HG03342 (cell line): ENCODE measurements around the gene TSPAN31.

Source experiments
- ATAC-seq: cut with Tn5 transposase; IDR thresholded peaks from one replicate; pipeline ENCODE4 v1.9.1; 2021; ENCODE audit warnings: mild to moderate bottlenecking, moderate library complexity; ENCODE audit not compliant: unreplicated experiment

Gene TSPAN31

DNA sequence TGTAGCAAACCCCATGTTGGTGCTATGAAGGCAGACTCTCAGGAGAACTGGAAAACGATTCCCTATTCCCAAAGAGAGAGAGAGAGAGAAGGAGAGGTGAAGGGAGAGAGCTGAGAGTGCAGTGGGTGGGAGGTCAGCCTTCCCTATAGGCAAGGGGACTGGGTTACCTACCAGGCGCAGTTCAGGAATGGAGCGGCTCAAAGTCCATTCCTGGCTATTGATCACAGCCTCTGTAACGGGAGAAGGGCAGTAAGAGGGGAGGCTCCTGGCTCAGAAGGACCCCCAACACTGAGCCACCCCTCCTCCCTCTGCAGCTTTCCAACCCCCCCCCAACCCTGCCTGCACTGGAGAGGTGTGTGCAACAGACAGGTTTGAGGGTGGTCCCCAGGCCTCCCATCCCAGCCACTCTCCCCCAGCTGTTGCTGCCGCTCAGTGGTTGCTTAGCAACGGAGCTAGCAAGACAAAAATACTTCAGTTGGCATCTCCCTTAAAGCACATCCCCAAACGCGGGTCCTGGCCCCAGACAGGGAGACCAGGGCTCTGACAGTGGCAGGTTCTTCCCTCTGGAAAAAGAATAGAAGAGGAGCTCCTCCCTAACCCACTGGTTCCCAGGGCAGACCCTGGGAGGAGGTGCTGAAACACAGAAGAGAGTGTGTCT, 9.5 kb upstream of the TSPAN31 start:
- no peak for ATAC-seq

DNA sequence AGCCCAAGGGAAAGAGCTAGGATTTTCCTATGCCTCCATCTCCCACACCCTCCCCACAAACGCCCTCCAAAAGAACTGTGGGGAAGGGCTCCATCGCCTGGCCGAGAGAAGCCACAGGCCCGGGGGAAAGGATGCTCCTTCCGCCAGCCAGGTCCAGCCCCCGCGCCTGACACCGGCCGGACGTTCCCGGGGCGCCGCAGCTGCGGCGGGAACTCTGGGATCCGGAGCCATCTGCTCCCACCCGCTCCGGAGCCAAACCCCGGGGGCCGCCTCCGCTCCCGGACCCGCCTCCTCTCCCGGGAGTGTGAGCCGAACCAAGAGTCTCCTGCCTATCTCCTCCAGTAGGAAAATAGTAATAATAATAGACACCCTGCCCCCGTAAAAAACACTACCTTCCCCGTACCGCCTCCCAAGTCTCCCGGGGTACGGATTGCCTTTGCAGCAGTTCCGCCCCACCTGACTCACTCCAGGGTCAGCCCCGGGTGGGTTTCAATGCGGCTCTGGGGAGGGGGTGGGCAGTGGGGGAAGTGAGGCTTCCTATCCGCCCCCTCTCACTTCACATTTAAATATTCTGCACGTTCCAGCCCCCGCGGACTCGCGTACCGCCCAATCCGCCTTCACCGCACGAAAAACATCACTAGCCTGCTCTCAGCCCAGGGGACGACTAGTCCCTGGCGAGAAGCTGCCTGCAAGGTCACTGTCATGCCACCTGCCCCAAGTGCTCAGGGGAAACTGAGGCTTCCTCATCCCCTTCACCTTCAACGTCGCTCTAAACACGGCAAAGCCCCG, 8.7 kb upstream of the TSPAN31 start:
- no peak for ATAC-seq

DNA sequence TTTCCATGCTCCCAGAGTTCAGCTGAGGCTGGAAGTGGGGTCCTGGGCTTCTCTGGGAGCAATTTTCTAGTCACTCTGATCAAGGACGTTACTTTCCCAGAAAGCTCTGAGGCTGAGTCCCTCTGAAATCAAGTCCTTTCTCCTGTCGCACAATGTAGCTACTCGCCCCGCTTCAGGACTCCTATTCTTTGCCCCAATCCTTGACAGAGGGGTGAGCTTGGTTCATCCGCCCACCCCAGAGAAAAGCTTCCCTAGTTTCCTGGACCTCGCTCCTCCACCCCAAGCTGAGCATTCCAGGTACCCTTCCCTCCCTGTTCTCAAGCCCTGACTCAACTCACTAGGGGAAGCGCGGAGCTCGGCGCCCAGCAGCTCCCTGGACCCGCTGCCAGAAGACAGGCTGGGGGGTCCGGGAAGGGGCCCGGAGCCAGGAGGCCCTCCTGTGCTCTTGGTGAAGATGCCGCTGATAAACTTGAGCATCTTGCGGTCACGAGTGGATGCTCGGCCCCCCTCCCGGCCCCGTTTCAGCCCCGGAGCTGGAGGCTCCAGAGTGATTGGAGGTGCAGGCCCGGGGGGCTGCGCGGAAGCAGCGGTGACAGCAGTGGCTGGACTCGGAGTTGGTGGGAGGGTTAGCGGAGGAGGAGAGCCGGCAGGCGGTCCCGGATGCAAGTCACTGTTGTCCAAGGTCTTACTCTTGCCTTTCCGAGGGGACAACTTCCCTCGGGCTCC, 7.9 kb upstream of the TSPAN31 start:
- ATAC-seq: no peak

DNA sequence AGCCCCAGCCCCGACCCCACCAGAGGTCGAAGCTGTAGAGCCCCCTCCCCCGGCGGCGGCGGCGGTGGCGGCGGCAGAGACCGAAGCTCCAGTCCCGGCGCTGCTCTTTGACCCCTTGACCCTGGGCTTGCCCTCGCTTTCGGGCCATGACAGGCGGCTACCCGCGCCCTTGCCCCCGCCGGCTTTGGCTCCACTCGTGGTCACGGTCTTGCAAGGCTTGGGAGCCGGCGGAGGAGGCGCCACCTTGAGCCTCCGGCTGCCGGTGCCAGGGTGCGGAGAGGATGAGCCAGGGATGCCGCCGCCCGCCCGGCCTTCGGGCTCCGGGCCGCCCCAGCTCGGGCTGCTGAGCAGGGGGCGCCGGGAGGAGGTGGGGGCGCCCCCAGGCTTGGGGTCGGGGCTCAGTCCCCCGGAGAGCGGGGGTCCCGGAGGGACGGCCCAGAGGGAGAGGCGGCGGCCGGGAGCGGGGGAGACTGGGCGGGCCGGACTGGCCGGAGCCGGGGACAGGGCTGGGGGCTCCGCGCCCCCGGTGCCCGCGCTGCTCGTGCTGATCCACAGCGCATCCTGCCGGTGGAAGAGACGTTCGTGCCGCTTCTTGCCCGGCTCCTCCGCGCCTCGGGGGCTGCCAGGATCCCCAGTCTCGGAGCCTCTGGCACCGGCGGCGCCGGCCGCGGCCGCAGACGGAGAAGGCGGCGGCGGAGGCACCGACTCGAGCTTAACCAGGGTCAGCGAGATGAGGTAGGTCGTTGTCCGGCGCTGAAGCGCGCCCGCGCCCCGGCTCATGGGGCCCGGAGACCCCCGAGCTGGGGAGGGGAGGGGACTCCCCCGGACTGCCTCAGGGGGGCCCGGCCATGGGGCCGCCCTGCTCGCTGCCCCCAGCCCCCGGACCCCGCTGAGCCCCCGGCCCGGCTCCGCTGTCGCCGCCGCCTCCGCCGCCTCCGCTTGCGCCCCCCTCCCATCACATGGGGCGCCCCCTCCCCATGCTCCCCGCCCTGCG, 7.1 kb upstream of the TSPAN31 start:
- ATAC-seq: no peak

DNA sequence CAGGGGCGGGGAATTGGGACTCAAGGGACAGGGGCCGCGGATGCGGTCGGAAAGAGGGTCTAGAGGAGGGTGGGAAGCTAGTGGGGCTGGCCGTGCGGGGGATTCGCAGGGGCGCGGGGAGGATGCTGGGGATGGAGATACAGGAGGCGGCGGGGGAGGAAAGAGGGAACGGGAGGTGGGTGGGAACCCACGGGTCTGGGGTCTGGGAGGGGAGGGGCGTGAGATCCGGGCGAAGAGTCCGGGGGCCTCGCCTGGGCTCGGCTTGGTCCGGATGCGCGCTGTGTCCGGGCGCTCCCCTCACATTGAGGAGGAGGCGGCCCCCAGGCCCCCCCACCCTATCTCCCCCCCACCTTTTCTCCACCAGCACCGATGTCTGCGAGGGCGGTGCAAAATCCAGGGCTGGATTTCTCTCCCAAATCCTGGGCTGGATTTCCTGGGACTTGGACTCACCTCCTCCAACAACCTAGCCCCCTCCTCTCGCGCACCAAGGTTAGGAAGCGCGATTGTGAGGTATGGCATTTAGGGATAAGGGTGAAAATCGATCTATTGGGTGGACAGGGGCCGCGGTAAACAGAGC, 6.1 kb upstream of the TSPAN31 start, which contains the start of gene AGAP2:
Gene AGAP2, minus strand, starts transcription at position 82 of the 577 bp plus-strand sequence. CDS start 496 bp downstream, outside the sequence.
- no peak for ATAC-seq

DNA sequence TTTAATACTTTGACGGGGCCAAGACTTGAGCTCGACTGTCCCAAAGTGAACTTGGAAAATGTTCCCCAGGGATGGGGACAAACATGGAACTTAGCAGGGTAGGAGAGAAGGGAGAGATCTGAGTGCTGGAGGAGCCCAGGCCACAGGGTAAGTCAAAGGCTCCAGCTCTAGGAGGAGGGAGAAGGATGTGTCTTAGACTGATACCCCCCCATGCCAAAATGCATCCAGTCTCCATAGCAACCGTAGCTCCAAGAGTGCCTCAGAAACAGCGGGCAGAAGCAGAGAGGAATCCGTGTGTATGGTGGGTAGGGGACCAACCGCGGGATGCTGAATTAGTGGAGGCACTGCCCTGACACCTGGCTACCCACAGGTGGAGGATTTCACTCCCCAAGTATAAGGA, 5.5 kb upstream of the TSPAN31 start:
- ATAC-seq: no peak

DNA sequence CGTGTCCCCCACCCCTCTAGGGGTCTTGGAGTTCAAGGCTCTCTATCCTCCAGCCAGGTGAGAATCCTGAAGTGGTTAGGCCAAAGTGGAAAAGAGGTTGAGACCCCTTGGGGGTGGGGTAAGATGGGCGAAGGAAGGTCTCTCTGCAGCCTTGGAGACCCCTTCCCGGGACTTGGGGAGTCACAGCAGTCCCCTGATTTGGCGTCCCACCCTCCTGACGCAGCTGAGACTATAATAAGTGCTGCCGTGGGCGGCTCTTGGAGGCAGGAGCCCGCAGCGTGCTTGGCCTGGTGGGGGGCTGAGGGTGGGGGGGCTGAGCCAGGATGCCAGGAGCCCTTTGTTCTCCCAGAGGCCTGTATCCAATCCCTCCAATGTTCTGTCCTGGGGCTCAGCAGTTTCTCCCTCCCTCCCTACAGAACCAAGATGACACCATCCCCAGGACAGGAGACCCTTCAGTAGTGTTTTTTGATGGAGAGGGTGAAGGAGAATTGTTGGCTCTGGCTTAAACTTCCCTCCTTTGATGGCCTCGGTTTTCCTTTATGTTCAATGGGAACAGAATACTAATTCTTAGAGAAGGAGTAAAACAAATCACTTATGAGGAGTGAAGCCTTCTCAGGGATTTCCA, 4.8 kb upstream of the TSPAN31 start:
- no peak for ATAC-seq

DNA sequence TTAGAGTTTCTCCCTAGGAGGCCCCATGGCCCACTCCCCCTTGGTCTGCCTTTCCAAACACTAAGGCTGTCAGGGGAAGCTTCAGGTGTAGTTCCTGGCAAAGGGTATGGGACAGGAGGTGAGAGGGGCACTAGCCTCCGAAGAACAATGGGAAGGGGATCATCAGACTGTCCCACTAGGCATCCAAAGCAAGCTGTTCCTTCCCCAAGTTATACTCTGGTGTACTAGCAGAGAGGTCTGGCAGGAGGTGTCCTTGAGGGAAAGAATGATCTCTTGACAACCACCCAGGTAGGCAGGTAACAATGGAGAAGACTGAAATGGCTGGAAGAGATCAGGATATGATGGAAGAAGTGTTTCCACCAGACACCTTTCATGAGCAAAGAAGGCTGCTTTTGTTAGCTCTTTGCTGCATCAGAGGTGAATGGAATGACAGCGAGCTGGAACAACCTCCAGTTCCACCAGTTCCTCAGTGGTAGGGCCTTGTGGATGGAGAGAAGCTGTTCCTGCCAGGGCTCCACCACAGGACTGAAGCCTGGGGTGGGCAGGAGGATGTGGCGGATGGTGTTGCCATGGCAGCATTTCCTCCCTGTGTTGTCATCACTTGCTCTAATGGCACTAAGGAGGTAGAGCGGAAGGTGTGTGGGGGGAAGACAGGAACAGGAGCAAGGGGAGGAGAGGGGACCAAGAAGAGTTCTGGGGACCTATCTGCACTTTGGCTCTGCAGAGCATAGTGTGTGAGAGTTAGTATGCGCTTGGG, 4.0 kb upstream of the TSPAN31 start:
- ATAC-seq: peak; percentile 54

DNA sequence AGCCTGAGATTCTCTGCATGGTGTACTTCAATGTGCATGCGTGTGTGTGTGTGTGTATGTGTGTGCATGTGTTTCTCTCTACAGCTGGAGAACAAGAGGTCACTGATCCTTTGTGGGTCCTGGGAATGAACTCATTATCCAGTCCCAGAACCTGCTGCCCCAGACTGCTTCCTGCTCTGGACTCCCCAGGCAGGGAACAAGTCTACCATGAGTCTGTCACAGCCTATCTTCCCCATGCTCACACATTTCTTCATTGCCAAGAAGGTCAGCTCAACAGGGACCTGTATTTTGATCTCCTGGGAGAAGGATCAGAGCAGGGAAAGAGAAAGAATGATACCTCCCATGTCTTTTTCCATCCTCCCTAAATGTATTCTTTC, 3.4 kb upstream of the TSPAN31 start:
- no peak for ATAC-seq

DNA sequence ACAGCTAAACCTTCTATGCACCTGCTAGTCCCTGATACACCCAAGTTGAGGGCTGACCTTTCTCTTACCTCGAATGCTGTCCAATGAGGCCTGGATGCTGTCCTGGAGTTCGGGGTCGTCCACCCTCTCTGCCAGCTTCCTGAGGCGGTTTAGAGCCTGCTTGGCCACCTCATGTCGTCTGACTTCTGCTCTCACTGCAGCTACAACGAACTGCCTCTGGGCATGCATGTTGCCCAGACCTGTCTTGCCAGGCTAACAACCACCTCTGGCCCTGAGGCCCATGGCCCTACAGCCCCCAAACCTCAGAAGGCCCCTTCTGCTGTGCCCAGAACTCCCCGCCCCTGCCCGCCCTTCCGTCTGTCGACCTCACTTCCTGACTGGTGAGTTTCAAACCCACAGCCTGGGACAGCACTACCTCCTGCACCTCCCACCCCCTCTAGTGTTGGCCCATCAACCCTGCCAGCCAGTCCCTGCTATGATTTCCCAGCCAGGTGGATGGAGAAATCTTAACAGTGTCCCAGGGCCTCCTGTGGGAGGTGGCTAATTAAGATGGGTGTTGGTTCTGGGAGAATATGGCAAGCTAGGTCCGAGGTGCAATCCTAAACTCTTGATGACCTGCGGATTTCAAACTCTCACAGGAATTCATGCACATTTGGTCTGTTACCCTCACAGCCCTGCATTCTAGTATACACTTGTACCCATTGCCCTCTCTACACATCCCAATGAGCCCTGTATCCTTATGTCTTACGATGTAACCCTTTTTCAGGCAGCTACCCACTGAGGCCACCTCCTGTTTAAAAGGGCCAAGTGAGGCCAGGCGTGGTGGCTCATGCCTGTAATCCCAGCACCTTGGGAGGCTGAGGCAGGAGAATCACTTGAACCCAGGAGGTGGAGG, 2.7 kb upstream of the TSPAN31 start:
- peak; percentile 49 for ATAC-seq

DNA sequence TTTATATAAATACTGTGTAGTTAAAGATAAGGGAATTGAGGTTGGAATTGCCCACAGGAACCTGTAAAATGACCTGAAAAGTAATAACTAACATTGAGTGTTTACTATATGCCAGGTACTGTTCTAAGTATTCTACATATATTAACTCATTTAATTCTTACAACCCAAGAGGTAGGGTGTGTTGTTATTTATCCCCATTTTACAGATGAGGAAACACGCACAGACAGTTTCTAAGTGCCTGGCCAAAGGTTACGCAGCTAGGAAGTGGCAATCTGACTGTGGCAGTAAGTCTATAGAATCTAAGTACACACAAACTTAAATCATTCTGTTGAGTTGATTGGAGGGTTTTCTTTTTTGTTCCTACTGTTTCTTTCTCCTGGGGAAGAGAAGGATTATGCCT, 1.1 kb upstream of the TSPAN31 start:
- no peak for ATAC-seq

DNA sequence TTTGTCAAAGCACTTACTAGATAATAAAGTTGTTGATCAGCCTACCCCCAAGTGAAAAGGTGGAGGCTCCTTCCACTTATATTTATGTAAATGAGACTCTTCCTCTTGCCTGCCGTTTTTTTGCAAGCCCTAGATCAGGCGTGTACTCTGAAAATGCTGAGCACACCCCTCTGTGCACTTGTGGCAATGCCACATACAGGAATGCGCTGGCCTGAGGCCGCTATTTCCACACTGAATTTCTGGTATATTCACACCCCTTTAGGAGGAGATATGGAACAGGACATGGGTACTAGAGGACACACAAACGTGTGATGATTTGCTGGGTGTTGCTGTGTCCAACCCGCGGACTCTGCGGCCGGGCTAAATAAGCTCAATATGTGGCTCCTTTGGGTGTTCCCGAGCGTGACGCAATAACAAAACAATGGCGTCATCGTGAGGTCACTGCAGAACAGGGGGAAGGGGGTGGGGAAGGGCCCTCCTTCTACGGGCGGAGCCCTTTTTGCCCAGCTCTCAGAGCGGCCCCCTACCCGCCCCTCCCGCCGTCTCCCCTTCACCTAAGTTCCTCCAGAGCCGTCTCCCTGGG, 554 bp upstream of the TSPAN31 start:
- peak; percentile 37 for ATAC-seq

DNA sequence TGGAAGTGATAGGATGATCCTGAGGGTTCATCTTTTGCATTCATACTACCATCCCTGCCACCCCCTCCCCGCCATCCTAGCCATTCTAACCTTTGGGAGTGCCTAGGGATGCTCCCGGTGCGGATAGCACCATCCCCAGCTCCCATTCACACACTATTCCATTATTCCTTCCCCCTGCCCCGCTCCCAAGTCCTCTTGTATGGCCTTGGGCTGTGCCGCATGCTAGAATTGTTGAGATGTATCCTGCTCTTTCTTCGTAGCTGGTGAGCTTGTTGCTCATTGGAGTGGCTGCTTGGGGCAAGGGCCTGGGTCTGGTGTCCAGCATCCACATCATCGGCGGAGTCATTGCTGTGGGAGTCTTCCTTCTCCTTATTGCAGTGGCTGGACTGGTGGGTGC, 644 bp downstream of the TSPAN31 start:
- no peak for ATAC-seq

DNA sequence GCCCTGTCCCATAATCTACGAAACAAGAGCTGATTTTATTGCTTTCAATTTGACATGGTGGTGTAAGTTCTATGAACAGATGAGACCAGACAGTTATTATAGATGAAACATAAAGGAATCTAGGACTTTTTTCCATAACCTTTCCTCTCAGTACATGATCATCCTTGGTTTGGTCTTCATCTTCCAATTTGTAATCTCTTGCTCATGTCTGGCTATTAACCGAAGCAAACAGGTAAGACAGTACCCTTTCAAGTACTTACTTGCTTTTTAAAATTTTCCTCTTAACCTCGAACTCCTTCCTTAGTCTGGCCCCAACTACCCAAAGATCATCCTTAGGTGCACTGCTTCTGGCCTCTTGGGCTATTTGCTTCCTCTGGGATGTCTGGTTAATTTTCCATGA, 1.2 kb downstream of the TSPAN31 start:
- ATAC-seq: no peak

DNA sequence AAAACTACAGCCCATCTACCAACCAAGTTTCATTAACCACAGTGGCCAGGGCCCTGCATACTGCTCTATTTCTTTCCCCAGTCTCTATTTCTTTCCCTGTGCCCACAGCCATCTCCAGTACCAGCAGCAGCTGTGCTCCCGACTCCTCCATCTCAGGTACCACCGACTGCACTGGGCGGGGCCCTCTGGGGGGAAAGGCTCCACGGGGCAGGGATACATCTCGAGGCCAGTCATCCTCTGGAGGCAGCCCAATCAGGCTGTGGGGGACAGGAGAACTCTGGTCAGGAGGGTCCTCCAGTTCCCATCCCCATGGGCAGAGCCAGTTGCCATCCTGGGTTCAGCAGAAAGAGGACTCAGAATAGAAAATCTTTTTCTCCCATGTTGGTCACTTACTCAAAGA, 4.2 kb downstream of the TSPAN31 start:
- ATAC-seq: no peak

DNA sequence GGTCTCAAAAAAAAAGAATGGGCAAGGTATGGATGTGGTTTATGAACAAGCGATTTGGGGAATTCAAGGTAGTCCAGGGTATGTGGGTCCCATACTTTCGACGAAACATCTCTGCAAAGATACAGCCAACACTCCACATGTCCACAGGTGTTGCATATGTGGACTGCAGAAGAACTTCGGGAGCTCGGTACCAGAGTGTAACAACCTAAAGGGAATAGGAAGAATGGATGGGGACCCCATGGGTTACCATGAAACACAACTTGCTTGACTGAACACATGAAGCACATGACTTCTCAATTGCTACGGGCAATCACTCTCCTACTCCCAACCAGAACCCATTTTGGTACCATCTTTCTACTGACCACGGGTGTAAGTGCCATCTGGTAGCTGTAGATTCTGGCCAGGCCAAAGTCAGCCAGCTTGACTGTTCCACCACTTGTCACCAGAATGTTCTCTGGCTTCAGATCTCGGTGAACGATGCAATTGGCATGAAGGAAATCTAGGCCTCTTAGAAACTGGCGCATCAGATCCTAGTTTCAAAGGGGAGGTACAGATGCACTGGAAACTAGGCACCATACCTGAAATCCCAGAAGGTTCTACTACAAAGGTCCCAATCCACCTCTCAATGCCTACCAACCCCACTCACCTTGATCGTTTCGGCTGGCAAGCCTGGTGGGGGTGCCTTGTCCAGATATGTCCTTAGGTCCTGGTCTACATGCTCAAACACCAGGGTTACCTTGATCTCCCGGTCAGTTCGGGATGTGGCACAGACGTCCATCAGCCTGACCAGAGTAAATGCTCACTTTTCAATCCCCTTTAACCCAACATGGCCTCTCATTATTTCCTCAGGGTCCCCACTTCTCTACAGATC, 6.0 kb downstream of the TSPAN31 start:
- no peak for ATAC-seq

DNA sequence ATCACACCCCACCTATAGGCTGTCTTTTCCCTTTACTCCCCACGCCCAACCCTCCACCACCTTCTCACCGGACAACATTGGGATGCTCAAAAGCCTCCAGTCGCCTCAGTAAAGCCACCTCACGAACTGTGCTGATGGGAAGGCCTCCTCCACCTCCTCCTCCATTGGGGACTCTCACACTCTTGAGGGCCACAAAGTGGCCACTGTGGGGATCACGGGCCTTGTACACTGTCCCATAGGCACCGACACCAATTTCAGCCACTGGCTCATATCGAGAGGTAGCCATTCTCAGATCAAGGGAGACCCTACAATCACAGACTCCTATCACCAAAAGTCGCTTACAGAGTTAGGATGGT, 6.6 kb downstream of the TSPAN31 start:
- no peak for ATAC-seq
